ENCODE measurements around the gene HMGB3.

GRCh38 chrX:150982788-150983520 lies at the start of gene HMGB3:
- TF ChIP-seq EZH2 (IDR thresholded peaks at IDR 0.05; ENCODE audit: insufficient read depth, poor library complexity, severe bottlenecking): no peak
- no peak for TF ChIP-seq EZH2phosphoT487 (IDR thresholded peaks at IDR 0.05; ENCODE audit: insufficient read depth, low read depth)

Data from GM23248 (cell line).